ENCODE measurements around the gene OR2T27. TPM values are rescaled to one million over a fixed set of nuclear protein-coding genes. Genes with fewer than 3 reads are reported as not detected.

OR2T27 gene
- total RNA-seq, 1 experiment from 2014 or later: not detected

- TF ChIP-seq CTCF (conservative IDR thresholded peaks at IDR 0.05; ENCODE audit: low read depth, low read length) (no peak), EZH2 (IDR thresholded peaks at IDR 0.05; ENCODE audit: borderline replicate concordance, low read depth, low read length, poor library complexity, severe bottlenecking) (no peak)
- POLR2A ChIA-PET (ENCODE audit: low non-redundant PET): no interaction called here
- Histone ChIP-seq H3K27ac (ENCODE audit: low read depth, low read length, poor library complexity, severe bottlenecking) (no peak overlapping the region), H3K4me3 (ENCODE audit: low read depth, low read length, poor library complexity, severe bottlenecking) (no peak overlapping the region), H3K27me3 (replicated peaks; ENCODE audit: insufficient read depth, low read depth, low read length, poor library complexity) (no peaks in the 10 kb centered on the region), H3K36me3 (ENCODE audit: insufficient read depth, low read length, poor library complexity, severe bottlenecking) (no peaks in the 10 kb centered on the region), H3K9me3 (ENCODE audit: low read depth, low read length, poor library complexity, severe bottlenecking) (no peaks in the 10 kb centered on the region), H3K4me1 (ENCODE audit: insufficient read depth, low read length, poor library complexity, severe bottlenecking) (peaks cover 23% of the 10 kb centered on the region)
- CTCF ChIA-PET: no interaction called here
- BruUV-seq (replicated peaks): no TSS peak
- intact Hi-C loops (cut with micrococcal nuclease; ENCODE audit: unreplicated experiment): no loop called here
- no peak for DNase-seq (ENCODE audit: low spot score)
These were observed 29.4 kb downstream of the OR2T27 start for GRCh38 chr1:248625971-248626370.

DNA sequence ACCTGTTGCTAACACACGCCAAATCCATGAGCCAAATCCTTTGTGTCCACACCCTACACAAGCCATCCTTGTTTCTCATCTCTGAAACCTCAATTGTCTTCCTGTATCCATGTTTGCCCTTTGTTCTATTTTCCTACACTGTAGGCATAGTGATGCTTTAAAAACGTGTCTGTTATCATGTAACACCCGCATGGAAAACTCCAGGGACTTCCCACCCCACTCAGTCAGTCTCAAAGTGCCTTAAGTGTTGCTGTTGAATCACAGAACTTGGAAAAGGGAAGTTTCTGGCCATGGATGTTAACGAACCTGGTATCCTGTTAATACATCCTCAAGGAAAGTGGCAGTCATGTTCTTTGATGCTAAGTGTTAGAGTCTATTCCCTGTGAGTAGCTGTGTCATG lies 30.2 kb downstream of the OR2T27 start:
- peaks cover 17% of the 10 kb centered on the region for H3K4me1 ChIP-seq (ENCODE audit: insufficient read depth, low read length, poor library complexity, severe bottlenecking)
- H3K36me3 ChIP-seq (ENCODE audit: insufficient read depth, low read length, poor library complexity, severe bottlenecking): no peaks in the 10 kb centered on the region
- ChIA-PET CTCF (no interaction called here), POLR2A (ENCODE audit: low non-redundant PET) (no interaction called here)
- BruUV-seq (replicated peaks): no TSS peak
- H3K27me3 ChIP-seq (replicated peaks; ENCODE audit: insufficient read depth, low read depth, low read length, poor library complexity): no peaks in the 10 kb centered on the region
- intact Hi-C loops (cut with micrococcal nuclease; ENCODE audit: unreplicated experiment): no loop called here
- TF ChIP-seq CTCF (conservative IDR thresholded peaks at IDR 0.05; ENCODE audit: low read depth, low read length) (no peak), EZH2 (IDR thresholded peaks at IDR 0.05; ENCODE audit: borderline replicate concordance, low read depth, low read length, poor library complexity, severe bottlenecking) (no peak)
- no peak for DNase-seq (ENCODE audit: low spot score)
- H3K27ac ChIP-seq (ENCODE audit: low read depth, low read length, poor library complexity, severe bottlenecking): no peak overlapping the region
- H3K9me3 ChIP-seq (ENCODE audit: low read depth, low read length, poor library complexity, severe bottlenecking): no peaks in the 10 kb centered on the region
- H3K4me3 ChIP-seq (ENCODE audit: low read depth, low read length, poor library complexity, severe bottlenecking): no peak overlapping the region

DNA sequence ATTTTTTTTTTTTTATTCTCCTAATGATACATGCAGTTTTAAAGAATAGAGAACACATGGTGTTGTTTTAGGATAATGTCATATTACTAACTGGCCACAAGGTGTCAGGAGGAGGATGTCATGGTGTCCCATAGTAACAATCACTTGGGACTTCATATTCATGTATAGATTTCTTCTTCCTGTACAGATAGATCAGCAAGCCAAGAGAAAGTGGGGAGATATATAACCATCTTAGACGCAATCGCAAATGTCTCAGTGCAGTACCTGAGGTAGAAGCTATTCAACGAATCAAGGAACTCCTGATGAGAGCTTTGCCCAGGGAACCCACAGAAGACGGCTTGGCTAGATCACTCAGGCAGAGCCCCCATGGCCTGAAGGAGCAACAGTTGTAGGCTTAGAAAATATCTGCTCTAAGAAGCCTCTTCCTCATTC lies 32.7 kb downstream of the OR2T27 start:
- Histone ChIP-seq H3K36me3 (ENCODE audit: insufficient read depth, low read length, poor library complexity, severe bottlenecking) (no peaks in the 10 kb centered on the region), H3K4me1 (ENCODE audit: insufficient read depth, low read length, poor library complexity, severe bottlenecking) (peaks cover 21% of the 10 kb centered on the region), H3K4me3 (ENCODE audit: low read depth, low read length, poor library complexity, severe bottlenecking) (no peak overlapping the region), H3K9me3 (ENCODE audit: low read depth, low read length, poor library complexity, severe bottlenecking) (no peaks in the 10 kb centered on the region), H3K27ac (ENCODE audit: low read depth, low read length, poor library complexity, severe bottlenecking) (no peak overlapping the region), H3K27me3 (replicated peaks; ENCODE audit: insufficient read depth, low read depth, low read length, poor library complexity) (no peaks in the 10 kb centered on the region)
- no TSS peak for BruUV-seq (replicated peaks)
- CTCF ChIA-PET: interaction anchor here (1.9 kb wide), 1 partner anchor 184 kb away, joined by 5 read pairs; no protein-coding TSS in a partner anchor
- TF ChIP-seq CTCF (conservative IDR thresholded peaks at IDR 0.05; ENCODE audit: low read depth, low read length): peak; percentile 70
- no peak for TF ChIP-seq EZH2 (IDR thresholded peaks at IDR 0.05; ENCODE audit: borderline replicate concordance, low read depth, low read length, poor library complexity, severe bottlenecking)
- DNase-seq (ENCODE audit: low spot score): peak; percentile 74
- POLR2A ChIA-PET (ENCODE audit: low non-redundant PET): no interaction called here
- intact Hi-C loops (cut with micrococcal nuclease; ENCODE audit: unreplicated experiment): loop anchor here (1.0 to 2.0 kb wide), 3 partner anchors 64 to 218 kb away; no protein-coding TSS in a partner anchor
